Measurements from ENCODE around the gene PDE4A.

The PDE4A gene

DNA sequence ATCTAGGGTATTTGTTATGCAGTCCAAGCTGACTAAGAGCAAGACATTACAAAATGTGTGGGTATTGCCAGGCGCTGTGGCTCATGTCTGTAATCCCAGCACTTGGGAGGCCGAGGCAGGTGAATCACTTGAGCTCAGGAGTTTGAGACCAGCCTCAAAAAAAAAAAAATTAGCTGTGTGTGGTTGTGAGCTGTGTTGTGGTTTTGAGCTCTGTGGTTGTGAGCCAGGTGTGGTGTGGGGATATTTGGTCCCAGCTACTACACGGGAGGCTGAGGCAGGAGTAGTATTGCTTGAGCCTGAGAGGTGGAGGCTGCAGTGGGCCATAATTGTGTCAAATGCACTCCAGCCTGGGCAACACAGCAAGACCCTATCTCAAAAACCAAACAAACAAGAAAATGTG is 88.4 kb downstream of the PDE4A start:
- no peak for TF ChIP-seq ISL1 (CRISPR knock-in tag; IDR thresholded peaks at IDR 0.05)
- no peak for TF ChIP-seq PATZ1 (CRISPR knock-in tag; IDR thresholded peaks at IDR 0.05; ENCODE audit: borderline replicate concordance)
- no peak for TF ChIP-seq ZC3H10 (CRISPR knock-in tag; IDR thresholded peaks at IDR 0.05)
- no peak for TF ChIP-seq SNAI2 (CRISPR knock-in tag; IDR thresholded peaks at IDR 0.05)
- no peak for TF ChIP-seq ZFP30 (CRISPR knock-in tag; IDR thresholded peaks at IDR 0.05)
- no peak for ATAC-seq

GRCh38 chr19:10510301-10510802 is 90.0 kb downstream of the PDE4A start:
- ATAC-seq: no peak
- TF ChIP-seq CSDC2 (CRISPR knock-in tag; IDR thresholded peaks at IDR 0.05) (no peak), SNAI2 (CRISPR knock-in tag; IDR thresholded peaks at IDR 0.05) (no peak), ZFP30 (CRISPR knock-in tag; IDR thresholded peaks at IDR 0.05) (no peak), CSRNP3 (CRISPR knock-in tag; IDR thresholded peaks at IDR 0.05) (no peak), ZC3H10 (CRISPR knock-in tag; IDR thresholded peaks at IDR 0.05) (no peak), PATZ1 (CRISPR knock-in tag; IDR thresholded peaks at IDR 0.05; ENCODE audit: borderline replicate concordance) (no peak), ZNF565 (CRISPR knock-in tag; conservative IDR thresholded peaks at IDR 0.05; ENCODE audit: low read depth) (no peak), RARB (CRISPR knock-in tag; IDR thresholded peaks at IDR 0.05) (no peak), ZNF8 (CRISPR knock-in tag; IDR thresholded peaks at IDR 0.05) (no peak), TOX (CRISPR knock-in tag; IDR thresholded peaks at IDR 0.05; ENCODE audit: borderline replicate concordance) (no peak)

GRCh38 chr19:10513223-10513622 is 92.9 kb downstream of the PDE4A start:
- TF ChIP-seq CSRNP3 (CRISPR knock-in tag; IDR thresholded peaks at IDR 0.05) (no peak), OSR1 (CRISPR knock-in tag; IDR thresholded peaks at IDR 0.05) (no peak), PATZ1 (CRISPR knock-in tag; IDR thresholded peaks at IDR 0.05; ENCODE audit: borderline replicate concordance) (no peak)
- TF ChIP-seq, protein P1, sequence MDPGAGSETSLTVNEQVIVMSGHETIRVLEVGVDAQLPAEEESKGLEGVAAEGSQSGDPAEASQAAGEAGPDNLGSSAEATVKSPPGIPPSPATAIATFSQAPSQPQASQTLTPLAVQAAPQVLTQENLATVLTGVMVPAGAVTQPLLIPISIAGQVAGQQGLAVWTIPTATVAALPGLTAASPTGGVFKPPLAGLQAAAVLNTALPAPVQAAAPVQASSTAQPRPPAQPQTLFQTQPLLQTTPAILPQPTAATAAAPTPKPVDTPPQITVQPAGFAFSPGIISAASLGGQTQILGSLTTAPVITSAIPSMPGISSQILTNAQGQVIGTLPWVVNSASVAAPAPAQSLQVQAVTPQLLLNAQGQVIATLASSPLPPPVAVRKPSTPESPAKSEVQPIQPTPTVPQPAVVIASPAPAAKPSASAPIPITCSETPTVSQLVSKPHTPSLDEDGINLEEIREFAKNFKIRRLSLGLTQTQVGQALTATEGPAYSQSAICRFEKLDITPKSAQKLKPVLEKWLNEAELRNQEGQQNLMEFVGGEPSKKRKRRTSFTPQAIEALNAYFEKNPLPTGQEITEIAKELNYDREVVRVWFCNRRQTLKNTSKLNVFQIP (CRISPR knock-in tag; IDR thresholded peaks at IDR 0.05; ENCODE audit: borderline replicate concordance, low read depth): no peak
- no peak for ATAC-seq

GRCh38 chr19:10514211-10515145 is 94.1 kb downstream of the PDE4A start:
- ATAC-seq: no peak
- TF ChIP-seq ESRRG (CRISPR knock-in tag; IDR thresholded peaks at IDR 0.05): no peak
- no peak for TF ChIP-seq PPARA (CRISPR knock-in tag; IDR thresholded peaks at IDR 0.05; ENCODE audit: borderline replicate concordance)
- no peak for TF ChIP-seq TSHZ2 (CRISPR knock-in tag; IDR thresholded peaks at IDR 0.05)
- TF ChIP-seq GLIS3 (CRISPR knock-in tag; IDR thresholded peaks at IDR 0.05): no peak
- TF ChIP-seq, protein P1 (CRISPR knock-in tag; IDR thresholded peaks at IDR 0.05; ENCODE audit: borderline replicate concordance, low read depth): no peak
